GM12878 (cell line): Measurements from ENCODE around the gene VCP. TPM values are rescaled to one million over a fixed set of nuclear protein-coding genes. Genes with fewer than 3 reads are reported as not detected.

ENCODE experiments used
- ATF7 ChIP-seq: fragments of 450-650 bp; IDR thresholded peaks from 2 replicates; pipeline ENCODE4 v1.6.1; 2016; ENCODE audit warnings: low read depth, mild to moderate bottlenecking
- CHD1 ChIP-seq: IDR thresholded peaks from 2 replicates; pipeline ENCODE4 v1.6.1; 2012; ENCODE audit warnings: low read depth, low read length, improper control_type of control experiment
- CREM ChIP-seq: IDR thresholded peaks from 2 replicates; pipeline ENCODE4 v1.6.1; 2014; ENCODE audit warnings: antibody characterized with exemption, low read depth
- FOXK2 ChIP-seq: fragments of 450-650 bp; IDR thresholded peaks from 2 replicates; pipeline ENCODE4 v1.6.1; 2017; ENCODE audit warnings: mild to moderate bottlenecking, moderate library complexity
- HDAC2 ChIP-seq: fragments of 200-600 bp; sonication (generic); IDR thresholded peaks from 2 replicates; pipeline ENCODE4 v1.6.1; 2017
- JUNB ChIP-seq: IDR thresholded peaks from 2 replicates; pipeline ENCODE4 v1.6.1; 2016; ENCODE audit warnings: antibody characterized with exemption, mild to moderate bottlenecking
- JUND ChIP-seq: IDR thresholded peaks from 2 replicates; pipeline ENCODE4 v1.6.1; 2012; ENCODE audit warnings: low read depth, mild to moderate bottlenecking, low read length, improper control_type of control experiment, moderate library complexity
- LARP7 ChIP-seq: fragments of 450-650 bp; IDR thresholded peaks from 2 replicates; pipeline ENCODE4 v1.6.1; 2017; ENCODE audit warnings: mild to moderate bottlenecking
- MYB ChIP-seq: fragments of 150-350 bp; IDR thresholded peaks from 2 replicates; pipeline ENCODE4 v1.6.1; 2014; ENCODE audit warnings: mild to moderate bottlenecking, low read depth, low read length, borderline replicate concordance
- NBN ChIP-seq: fragments of 450-650 bp; IDR thresholded peaks from 2 replicates; pipeline ENCODE4 v1.6.1; 2016
- NFYB ChIP-seq: IDR thresholded peaks from 2 replicates; pipeline ENCODE4 v1.6.1; 2011; ENCODE audit warnings: low read depth, mild to moderate bottlenecking, low read length, improper control_type of control experiment, moderate library complexity; ENCODE audit not compliant: insufficient read depth
- NR2F1 ChIP-seq: fragments of 450-650 bp; conservative IDR thresholded peaks from 2 replicates; pipeline ENCODE4 v1.6.1; 2017; ENCODE audit warnings: mild to moderate bottlenecking
- POLR2A ChIP-seq: IDR thresholded peaks from 2 replicates; pipeline ENCODE4 v1.6.1; 2011; ENCODE audit warnings: low read depth, mild to moderate bottlenecking, low read length
- POLR2AphosphoS5 ChIP-seq: IDR thresholded peaks from 2 replicates; pipeline ENCODE4 v1.6.1; 2011; ENCODE audit warnings: mild to moderate bottlenecking, low read length, inconsistent platforms
- RFX5 ChIP-seq: IDR thresholded peaks from 2 replicates; pipeline ENCODE4 v1.6.1; 2011; ENCODE audit warnings: low read depth, low read length, improper control_type of control experiment
- STAT3 ChIP-seq: IDR thresholded peaks from 2 replicates; pipeline ENCODE4 v1.6.1; 2011; ENCODE audit warnings: low read depth, low read length, improper control_type of control experiment
- TCF7 ChIP-seq: IDR thresholded peaks from 2 replicates; pipeline ENCODE4 v1.6.1; 2014; ENCODE audit warnings: antibody characterized with exemption, borderline replicate concordance
- WRNIP1 ChIP-seq: IDR thresholded peaks from 2 replicates; pipeline ENCODE4 v1.6.1; 2011; ENCODE audit warnings: low read depth, low read length, improper control_type of control experiment, borderline replicate concordance
- ZNF274 ChIP-seq: IDR thresholded peaks from one replicate; pipeline ENCODE4 v1.8.0; 2011; ENCODE audit not compliant: insufficient read length, insufficient read depth
- ZNF622 ChIP-seq: fragments of 450-650 bp; IDR thresholded peaks from 2 replicates; pipeline ENCODE4 v1.6.1; 2017; ENCODE audit warnings: mild to moderate bottlenecking, inconsistent platforms
- polyA plus RNA-seq, 11 experiments: library from polyadenylated mRNA; depleted of rRNA in 4 of 11; unstranded in 6 of 11; stranded (reverse) in 5 of 11; fragments of >200 nt; fragmentation: Nextera tagmentation in 4 of 11; fragmentation: Illumina TruSeq in 1 of 11; extraction: Ambion mirVana in 4 of 11; extraction: Trizol in 1 of 11; gene quantifications; 1 replicate in 1 of 11; 2 replicates in 10 of 11; pipeline versions ENCODE4 v1.2.1 to v1.2.3, GENCODE V29; 2011 to 2016; ENCODE audit warnings: inconsistent platforms in 2 of 11, missing spikeins in 2 of 11, low read depth in 1 of 11
- total RNA-seq, 4 experiments: library from RNA; depleted of rRNA in 3 of 4; stranded (reverse); fragments of >200 nt in 3 of 4; fragmentation: Illumina TruSeq in 1 of 4; extraction: Trizol in 1 of 4; gene quantifications; 2 replicates each; pipeline versions ENCODE4 v1.2.1 to v1.2.3, GENCODE V29; 2013 to 2021
- TF ChIP-seq, protein P1 (sequence below): fragments of 450-650 bp; IDR thresholded peaks from 2 replicates; pipeline ENCODE4 v1.6.1; 2018; ENCODE audit warnings: mild to moderate bottlenecking, low read depth, moderate library complexity; ENCODE audit not compliant: partially characterized antibody
- TF ChIP-seq, protein P2 (sequence below): fragments of 450-650 bp; IDR thresholded peaks from 2 replicates; pipeline ENCODE4 v1.6.1; 2014; ENCODE audit warnings: mild to moderate bottlenecking
- TF ChIP-seq, protein P3 (sequence below): IDR thresholded peaks from 2 replicates; pipeline ENCODE4 v1.6.1; 2012; ENCODE audit warnings: low read depth, low read length, improper control_type of control experiment
- TF ChIP-seq, protein P4 (sequence below): IDR thresholded peaks from 2 replicates; pipeline ENCODE4 v1.6.1; 2011; ENCODE audit warnings: borderline replicate concordance, low read depth, mild to moderate bottlenecking, moderate library complexity, low read length; ENCODE audit not compliant: insufficient read depth, poor library complexity, severe bottlenecking
- TF ChIP-seq, protein P5 (sequence below), 3 experiments: IDR thresholded peaks in 2 of 3; conservative IDR thresholded peaks in 1 of 3; 2 replicates each; pipeline ENCODE4 v1.5.1; 2011; ENCODE audit warnings: low read depth in 3 of 3, low read length in 3 of 3, mild to moderate bottlenecking in 3 of 3, control low read depth in 2 of 3, moderate library complexity in 2 of 3, inconsistent platforms in 1 of 3, mixed read lengths in 1 of 3; ENCODE audit not compliant: control insufficient read depth in 2 of 3, insufficient read depth in 1 of 3; ENCODE audit errors: extremely low read depth in 1 of 3

VCP gene
- total and polyA plus RNA-seq, 10 of the 15 experiments (the other 5 are each of a cell fraction or from before 2014, with no cell fraction given), result 7.4 to 327 (median 244) TPM

DNA sequence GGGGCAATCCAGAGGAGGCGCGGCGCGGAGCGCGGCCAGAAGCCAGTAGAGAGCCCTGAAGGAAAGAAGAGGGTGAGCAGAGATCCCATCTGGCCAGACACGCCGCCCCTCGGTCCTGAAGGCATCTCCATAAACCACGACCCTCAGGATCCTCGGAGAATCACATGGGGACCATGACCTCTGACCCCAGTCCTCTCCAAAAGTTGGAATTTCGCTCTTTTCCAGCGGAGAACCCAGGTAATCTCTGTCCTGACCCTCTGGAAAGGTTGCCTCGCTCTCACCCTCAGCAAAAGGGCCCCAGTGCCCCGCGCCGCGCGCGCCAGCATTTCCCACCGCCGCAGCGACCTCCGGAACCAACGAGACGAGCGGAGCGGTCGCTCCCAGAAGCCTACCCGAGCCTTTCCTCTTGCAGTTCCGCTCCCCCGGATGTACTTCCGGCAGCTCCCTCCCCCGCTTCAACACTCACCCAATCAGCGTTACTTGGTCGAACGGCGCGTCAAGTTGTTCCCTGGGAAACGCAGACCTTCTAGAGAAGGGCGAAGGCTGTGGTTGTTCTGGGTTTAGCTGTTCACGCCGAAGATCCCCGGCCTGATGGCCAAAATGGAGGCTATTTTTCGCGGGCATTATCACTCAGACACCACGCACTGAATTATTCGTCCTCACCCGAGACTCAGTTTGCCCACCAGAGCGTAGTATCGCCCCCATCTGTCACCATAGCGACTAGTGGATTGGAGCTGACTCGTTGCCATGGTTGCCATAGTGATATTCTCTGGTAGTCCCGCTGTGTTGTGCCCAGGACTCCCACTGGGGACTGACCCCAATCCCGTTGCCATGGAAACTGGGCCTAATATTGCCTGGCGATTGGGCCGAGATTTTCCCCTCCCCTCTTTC, 30.6 kb upstream of the VCP start, which contains the start of gene STOML2 (continued):
- TF ChIP-seq FOXK2 (peak; percentile 55; the same call in 1 of the 2 replicates), RFX5 (peak; percentile 92), POLR2AphosphoS5 (peak; percentile 88), NBN (peak; percentile 94), CHD1 (peak; percentile 73; the same call in 1 of the 2 replicates), ZNF622 (no peak), WRNIP1 (peak; percentile 90; the same call in 1 of the 2 replicates), LARP7 (peak; percentile 25; the same call in 1 of the 2 replicates), MYB (no peak), NFYB (peak; percentile 98), ATF7 (0 out of 2 replicates have a peak, but pooled peaks have one; percentile 48), POLR2A (peak; percentile 88), NR2F1 (peak; percentile 99), TCF7 (no peak), JUND (no peak), HDAC2 (no peak), CREM (peak; percentile 67), ZNF274 (no peak), JUNB (no peak), STAT3 (0 out of 2 replicates have a peak, but pooled peaks have one; percentile 73)
- TF ChIP-seq, protein P1, sequence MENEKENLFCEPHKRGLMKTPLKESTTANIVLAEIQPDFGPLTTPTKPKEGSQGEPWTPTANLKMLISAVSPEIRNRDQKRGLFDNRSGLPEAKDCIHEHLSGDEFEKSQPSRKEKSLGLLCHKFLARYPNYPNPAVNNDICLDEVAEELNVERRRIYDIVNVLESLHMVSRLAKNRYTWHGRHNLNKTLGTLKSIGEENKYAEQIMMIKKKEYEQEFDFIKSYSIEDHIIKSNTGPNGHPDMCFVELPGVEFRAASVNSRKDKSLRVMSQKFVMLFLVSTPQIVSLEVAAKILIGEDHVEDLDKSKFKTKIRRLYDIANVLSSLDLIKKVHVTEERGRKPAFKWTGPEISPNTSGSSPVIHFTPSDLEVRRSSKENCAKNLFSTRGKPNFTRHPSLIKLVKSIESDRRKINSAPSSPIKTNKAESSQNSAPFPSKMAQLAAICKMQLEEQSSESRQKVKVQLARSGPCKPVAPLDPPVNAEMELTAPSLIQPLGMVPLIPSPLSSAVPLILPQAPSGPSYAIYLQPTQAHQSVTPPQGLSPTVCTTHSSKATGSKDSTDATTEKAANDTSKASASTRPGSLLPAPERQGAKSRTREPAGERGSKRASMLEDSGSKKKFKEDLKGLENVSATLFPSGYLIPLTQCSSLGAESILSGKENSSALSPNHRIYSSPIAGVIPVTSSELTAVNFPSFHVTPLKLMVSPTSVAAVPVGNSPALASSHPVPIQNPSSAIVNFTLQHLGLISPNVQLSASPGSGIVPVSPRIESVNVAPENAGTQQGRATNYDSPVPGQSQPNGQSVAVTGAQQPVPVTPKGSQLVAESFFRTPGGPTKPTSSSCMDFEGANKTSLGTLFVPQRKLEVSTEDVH, result peak; percentile 95
- TF ChIP-seq, protein P2, sequence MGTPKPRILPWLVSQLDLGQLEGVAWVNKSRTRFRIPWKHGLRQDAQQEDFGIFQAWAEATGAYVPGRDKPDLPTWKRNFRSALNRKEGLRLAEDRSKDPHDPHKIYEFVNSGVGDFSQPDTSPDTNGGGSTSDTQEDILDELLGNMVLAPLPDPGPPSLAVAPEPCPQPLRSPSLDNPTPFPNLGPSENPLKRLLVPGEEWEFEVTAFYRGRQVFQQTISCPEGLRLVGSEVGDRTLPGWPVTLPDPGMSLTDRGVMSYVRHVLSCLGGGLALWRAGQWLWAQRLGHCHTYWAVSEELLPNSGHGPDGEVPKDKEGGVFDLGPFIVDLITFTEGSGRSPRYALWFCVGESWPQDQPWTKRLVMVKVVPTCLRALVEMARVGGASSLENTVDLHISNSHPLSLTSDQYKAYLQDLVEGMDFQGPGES, result peak; percentile 67
- TF ChIP-seq, protein P3, sequence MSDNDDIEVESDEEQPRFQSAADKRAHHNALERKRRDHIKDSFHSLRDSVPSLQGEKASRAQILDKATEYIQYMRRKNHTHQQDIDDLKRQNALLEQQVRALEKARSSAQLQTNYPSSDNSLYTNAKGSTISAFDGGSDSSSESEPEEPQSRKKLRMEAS, result peak; percentile 85
- TF ChIP-seq, protein P4, sequence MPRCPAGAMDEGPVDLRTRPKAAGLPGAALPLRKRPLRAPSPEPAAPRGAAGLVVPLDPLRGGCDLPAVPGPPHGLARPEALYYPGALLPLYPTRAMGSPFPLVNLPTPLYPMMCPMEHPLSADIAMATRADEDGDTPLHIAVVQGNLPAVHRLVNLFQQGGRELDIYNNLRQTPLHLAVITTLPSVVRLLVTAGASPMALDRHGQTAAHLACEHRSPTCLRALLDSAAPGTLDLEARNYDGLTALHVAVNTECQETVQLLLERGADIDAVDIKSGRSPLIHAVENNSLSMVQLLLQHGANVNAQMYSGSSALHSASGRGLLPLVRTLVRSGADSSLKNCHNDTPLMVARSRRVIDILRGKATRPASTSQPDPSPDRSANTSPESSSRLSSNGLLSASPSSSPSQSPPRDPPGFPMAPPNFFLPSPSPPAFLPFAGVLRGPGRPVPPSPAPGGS, result peak; percentile 70
- TF ChIP-seq, protein P5, sequence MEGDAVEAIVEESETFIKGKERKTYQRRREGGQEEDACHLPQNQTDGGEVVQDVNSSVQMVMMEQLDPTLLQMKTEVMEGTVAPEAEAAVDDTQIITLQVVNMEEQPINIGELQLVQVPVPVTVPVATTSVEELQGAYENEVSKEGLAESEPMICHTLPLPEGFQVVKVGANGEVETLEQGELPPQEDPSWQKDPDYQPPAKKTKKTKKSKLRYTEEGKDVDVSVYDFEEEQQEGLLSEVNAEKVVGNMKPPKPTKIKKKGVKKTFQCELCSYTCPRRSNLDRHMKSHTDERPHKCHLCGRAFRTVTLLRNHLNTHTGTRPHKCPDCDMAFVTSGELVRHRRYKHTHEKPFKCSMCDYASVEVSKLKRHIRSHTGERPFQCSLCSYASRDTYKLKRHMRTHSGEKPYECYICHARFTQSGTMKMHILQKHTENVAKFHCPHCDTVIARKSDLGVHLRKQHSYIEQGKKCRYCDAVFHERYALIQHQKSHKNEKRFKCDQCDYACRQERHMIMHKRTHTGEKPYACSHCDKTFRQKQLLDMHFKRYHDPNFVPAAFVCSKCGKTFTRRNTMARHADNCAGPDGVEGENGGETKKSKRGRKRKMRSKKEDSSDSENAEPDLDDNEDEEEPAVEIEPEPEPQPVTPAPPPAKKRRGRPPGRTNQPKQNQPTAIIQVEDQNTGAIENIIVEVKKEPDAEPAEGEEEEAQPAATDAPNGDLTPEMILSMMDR (IDR thresholded peaks at IDR 0.05 in 2 of 3, conservative IDR thresholded peaks at IDR 0.05 in 1 of 3; ENCODE audit: control insufficient read depth in 2 of 3, extremely low read depth in 1 of 3, insufficient read depth in 1 of 3, low read depth in 3 of 3, low read length in 3 of 3), result no peak
